LNCaP clone FGC (cell line): ENCODE measurements around the gene ATP5MC3.

Experiments
- DNase-seq: peaks from one replicate; pipeline ENCODE4 v3.0.0-alpha.2; 2011; ENCODE audit warnings: low read depth
- H3K4me3 ChIP-seq: 2 replicates; pipeline ENCODE4 v1.5.1; 2011; ENCODE audit warnings: mild to moderate bottlenecking, low read depth, low read length, control low read depth
- CTCF ChIP-seq: IDR thresholded peaks from 2 replicates; pipeline ENCODE4 v1.5.1; 2012; ENCODE audit warnings: mild to moderate bottlenecking; ENCODE audit not compliant: control insufficient read depth, insufficient read depth; ENCODE audit errors: extremely low read depth

Gene ATP5MC3

DNA sequence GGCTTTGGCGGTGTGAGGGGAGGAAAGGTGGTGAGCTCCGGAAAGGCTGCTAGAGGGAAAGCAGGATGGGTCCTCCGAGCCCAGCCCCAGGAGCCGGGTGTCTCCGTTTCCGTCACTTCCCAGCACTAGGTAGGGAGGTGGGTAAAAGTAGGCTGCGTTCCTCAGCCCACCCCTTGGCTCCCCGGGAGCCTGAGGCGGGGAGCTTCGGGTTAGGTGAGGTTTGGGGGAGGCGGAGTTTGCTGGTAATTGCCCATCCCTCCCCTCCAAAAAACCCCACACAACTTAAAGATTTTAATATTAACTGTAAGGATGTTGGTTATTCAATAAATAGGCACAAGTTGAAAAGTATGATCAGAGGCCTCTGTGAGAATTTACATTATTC is 13.0 kb downstream of the ATP5MC3 start:
- H3K4me3 ChIP-seq = peak overlapping the region; percentile 74
- no peak for TF ChIP-seq CTCF
- DNase-seq = no peak

DNA sequence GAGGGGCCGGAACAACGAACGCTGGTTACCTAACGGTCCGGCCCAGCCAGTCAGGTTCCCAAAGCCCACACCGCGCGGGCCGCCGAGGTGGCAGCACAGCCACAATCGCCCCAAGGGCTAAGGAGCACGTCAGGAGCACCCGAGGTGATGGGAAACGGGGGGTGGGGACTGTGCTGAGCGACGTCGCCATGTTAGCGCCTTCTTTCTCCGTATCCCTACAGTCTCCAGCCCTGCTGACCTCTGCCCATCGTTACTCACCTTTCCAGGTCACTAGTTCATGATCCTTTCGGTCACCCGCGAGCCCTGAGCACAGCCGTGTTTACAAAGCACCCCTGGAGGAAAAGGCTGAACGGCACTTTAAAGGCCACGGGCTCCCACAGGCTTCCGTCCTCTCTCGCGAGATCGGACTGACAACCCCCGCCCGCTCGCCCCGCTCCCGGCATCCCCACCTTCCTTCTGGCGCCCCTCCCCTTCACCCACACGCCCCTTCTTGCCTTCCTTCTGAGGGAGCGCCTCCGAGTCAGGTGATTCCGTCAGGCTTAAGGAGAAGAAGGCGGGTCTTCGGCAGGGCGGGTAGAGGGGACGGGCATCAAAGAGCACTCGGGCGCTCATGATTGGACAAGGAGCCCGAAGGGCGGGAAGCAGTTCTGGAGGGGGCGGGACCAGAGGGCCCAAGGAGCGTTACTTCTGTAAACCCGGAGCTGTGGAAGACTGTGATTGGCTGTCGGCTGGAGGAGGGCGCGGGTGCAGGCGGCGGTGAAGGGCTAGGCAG is 13.5 kb downstream of the ATP5MC3 start, which contains the start of gene ATF2:
TSS of gene ATF2 (minus strand) at position 412 of the 772 bp plus-strand sequence. CDS start 31,760 bp downstream, outside the sequence.
- TF ChIP-seq CTCF = no peak
- peak within 1 kb of the TSS; percentile 74 for H3K4me3 ChIP-seq
- DNase-seq = peak; percentile 98

GRCh38 chr2:175167076-175167791 is 14.3 kb downstream of the ATP5MC3 start:
- peak overlapping the region; percentile 74 for H3K4me3 ChIP-seq
- TF ChIP-seq CTCF = no peak
- DNase-seq = no peak

GRCh38 chr2:175166216-175166824 is 15.2 kb downstream of the ATP5MC3 start:
- TF ChIP-seq CTCF = no peak
- no peak for DNase-seq
- H3K4me3 ChIP-seq = peak overlapping the region; percentile 74

DNA sequence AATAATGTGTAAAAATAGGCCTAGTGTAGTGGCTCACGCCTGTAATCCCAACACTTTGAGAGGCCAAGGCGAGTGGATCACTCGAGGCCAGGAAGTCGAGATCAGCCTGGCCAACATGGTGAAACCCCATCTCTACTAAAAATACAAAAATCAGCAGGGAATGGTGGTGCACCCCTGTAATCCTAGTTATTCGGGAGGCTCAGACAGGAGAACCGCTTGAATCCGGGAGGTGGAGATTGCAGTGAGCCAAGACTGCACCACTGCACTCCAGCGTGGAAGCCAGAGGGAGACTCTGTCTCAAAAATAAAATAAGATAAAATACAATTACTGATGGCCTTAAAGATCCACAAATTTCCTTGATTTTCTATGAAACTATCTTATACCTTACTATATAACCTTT is 17.3 kb downstream of the ATP5MC3 start:
- no peak for DNase-seq
- TF ChIP-seq CTCF = no peak
- no peak overlapping the region for H3K4me3 ChIP-seq

- no peak for TF ChIP-seq CTCF
- H3K4me3 ChIP-seq = no peak overlapping the region
- no peak for DNase-seq
These were observed 22.6 kb downstream of the ATP5MC3 start for GRCh38 chr2:175158894-175159293.
